Measurements from ENCODE around the gene PSD. TPM values are rescaled to one million over a fixed set of nuclear protein-coding genes. Genes with fewer than 3 reads are reported as not detected.

Gene PSD
- total and polyA plus RNA-seq, 2 donors from 2014 or later, result 1.2 to 2.2 TPM

DNA sequence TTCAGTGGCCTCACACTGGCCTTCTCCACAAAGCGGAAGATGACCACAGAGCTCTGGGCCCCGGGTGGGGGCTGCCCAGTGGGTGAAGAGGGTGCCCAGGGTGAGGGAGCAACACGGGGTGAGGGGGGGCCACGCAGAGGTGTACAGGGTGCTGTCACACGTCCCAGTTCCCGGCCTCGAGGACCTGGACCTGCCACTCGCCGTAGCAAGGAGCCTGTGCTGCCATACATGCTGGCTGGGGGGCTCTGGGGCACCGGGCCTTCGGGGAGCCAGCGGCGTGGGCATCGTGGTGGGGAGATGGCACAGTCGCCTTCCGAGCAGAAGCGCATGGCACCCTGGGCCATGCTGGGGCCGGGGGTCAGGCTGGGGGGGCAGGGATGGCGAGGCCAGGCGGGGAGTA, 1.9 kb downstream of the PSD start:
- intact Hi-C loops (cut with DNase I), result no loop called here

DNA sequence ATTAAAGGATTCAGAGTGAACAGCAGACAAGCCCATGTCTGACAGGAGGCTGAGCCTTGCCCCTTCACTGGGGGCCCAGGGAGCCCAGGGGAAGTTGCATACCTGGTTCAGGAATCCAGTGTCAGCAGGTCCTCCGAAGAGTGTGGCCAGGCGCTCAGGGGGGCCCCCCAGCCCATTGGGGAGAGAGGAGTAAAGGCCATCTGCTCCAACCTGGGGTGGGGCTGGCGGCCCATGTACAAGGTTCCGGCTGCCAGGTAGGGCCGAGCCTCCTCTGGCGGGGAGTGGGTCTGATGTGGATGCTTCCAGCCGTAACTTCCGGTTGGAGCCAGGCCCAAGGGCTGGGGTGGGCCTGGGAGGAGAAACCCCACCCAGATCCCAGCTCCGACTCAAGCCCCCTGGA, 2.3 kb downstream of the PSD start:
- DNase-seq (no peak), FAIRE-seq (no peak)
- H3K9me3 ChIP-seq (ENCODE audit: control insufficient read depth in 2 of 3, insufficient read depth in 1 of 3, low read length in 3 of 3), result no peaks in the 10 kb centered on the region
- H3K9ac ChIP-seq (ENCODE audit: low read length in 3 of 3), result no peak overlapping the region
- H3K4me3 ChIP-seq (ENCODE audit: low read length in 3 of 3), result no peak overlapping the region
- H3K4me1 ChIP-seq (ENCODE audit: control insufficient read depth in 2 of 3, insufficient read depth in 2 of 3, low read depth in 1 of 3, low read length in 3 of 3), result peaks cover 0 to 14% (median 6%) of the 10 kb centered on the region in 3 donors
- no peaks in the 10 kb centered on the region for H3K36me3 ChIP-seq (ENCODE audit: control insufficient read depth in 2 of 3, insufficient read depth in 3 of 3, low read length in 3 of 3)
- TF ChIP-seq, protein P1, sequence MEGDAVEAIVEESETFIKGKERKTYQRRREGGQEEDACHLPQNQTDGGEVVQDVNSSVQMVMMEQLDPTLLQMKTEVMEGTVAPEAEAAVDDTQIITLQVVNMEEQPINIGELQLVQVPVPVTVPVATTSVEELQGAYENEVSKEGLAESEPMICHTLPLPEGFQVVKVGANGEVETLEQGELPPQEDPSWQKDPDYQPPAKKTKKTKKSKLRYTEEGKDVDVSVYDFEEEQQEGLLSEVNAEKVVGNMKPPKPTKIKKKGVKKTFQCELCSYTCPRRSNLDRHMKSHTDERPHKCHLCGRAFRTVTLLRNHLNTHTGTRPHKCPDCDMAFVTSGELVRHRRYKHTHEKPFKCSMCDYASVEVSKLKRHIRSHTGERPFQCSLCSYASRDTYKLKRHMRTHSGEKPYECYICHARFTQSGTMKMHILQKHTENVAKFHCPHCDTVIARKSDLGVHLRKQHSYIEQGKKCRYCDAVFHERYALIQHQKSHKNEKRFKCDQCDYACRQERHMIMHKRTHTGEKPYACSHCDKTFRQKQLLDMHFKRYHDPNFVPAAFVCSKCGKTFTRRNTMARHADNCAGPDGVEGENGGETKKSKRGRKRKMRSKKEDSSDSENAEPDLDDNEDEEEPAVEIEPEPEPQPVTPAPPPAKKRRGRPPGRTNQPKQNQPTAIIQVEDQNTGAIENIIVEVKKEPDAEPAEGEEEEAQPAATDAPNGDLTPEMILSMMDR (IDR thresholded peaks at IDR 0.05; ENCODE audit: borderline replicate concordance, extremely low read depth, insufficient read depth), result no peak
- intact Hi-C loops (cut with DNase I), result no loop called here
- H3K27me3 ChIP-seq (ENCODE audit: control insufficient read depth, insufficient read depth, low read length), result peaks cover 5% of the 10 kb centered on the region
- H3K27ac ChIP-seq (ENCODE audit: low read depth in 2 of 2, low read length in 2 of 2), result no peak overlapping the region

More for the DNA sequence above, 1.9 kb downstream of the PSD start:
- no peak for FAIRE-seq
- Histone ChIP-seq H3K27me3 (ENCODE audit: control insufficient read depth, insufficient read depth, low read length) (peaks cover 3% of the 10 kb centered on the region), H3K4me3 (ENCODE audit: low read length in 3 of 3) (no peak overlapping the region), H3K4me1 (ENCODE audit: control insufficient read depth in 2 of 3, insufficient read depth in 2 of 3, low read depth in 1 of 3, low read length in 3 of 3) (peaks cover 0 to 14% (median 6%) of the 10 kb centered on the region in 3 donors), H3K36me3 (ENCODE audit: control insufficient read depth in 2 of 3, insufficient read depth in 3 of 3, low read length in 3 of 3) (no peaks in the 10 kb centered on the region), H3K27ac (ENCODE audit: low read depth in 2 of 2, low read length in 2 of 2) (no peak overlapping the region), H3K9ac (ENCODE audit: low read length in 3 of 3) (no peak overlapping the region), H3K9me3 (ENCODE audit: control insufficient read depth in 2 of 3, insufficient read depth in 1 of 3, low read length in 3 of 3) (no peaks in the 10 kb centered on the region)
- no peak for DNase-seq
- TF ChIP-seq, protein P1 (IDR thresholded peaks at IDR 0.05; ENCODE audit: borderline replicate concordance, extremely low read depth, insufficient read depth), result no peak

DNA sequence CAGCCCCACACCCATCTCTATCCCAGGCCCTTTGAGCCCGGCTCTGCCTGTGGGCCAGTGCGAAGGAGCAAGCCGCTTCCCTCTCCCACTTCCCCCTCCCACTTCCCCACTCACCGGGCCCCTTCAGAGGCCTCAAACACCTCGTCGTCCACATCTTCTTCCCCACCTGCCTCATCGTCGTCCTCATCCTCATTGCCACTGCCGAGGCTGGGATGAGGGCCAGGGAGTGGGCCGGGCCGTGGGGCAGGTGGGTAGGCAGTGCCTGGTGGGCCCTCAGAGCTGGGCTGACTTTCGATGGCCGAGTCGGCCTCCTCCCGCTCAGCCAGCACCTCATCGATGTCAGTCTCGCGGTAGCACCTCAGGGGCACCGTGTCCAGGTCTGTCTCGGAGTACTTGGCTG, 3.8 kb downstream of the PSD start:
- Histone ChIP-seq H3K9ac (ENCODE audit: low read length in 3 of 3) (no peak overlapping the region), H3K4me1 (ENCODE audit: control insufficient read depth in 2 of 3, insufficient read depth in 2 of 3, low read depth in 1 of 3, low read length in 3 of 3) (peaks cover 0 to 8% (median 1%) of the 10 kb centered on the region in 3 donors), H3K27ac (ENCODE audit: low read depth in 2 of 2, low read length in 2 of 2) (no peak overlapping the region), H3K4me3 (ENCODE audit: low read length in 3 of 3) (no peak overlapping the region), H3K9me3 (ENCODE audit: control insufficient read depth in 2 of 3, insufficient read depth in 1 of 3, low read length in 3 of 3) (no peaks in the 10 kb centered on the region), H3K36me3 (ENCODE audit: control insufficient read depth in 2 of 3, insufficient read depth in 3 of 3, low read length in 3 of 3) (no peaks in the 10 kb centered on the region), H3K27me3 (ENCODE audit: control insufficient read depth, insufficient read depth, low read length) (peaks cover 5% of the 10 kb centered on the region)
- intact Hi-C loops (cut with DNase I), result no loop called here
- DNase-seq, result peak in 1 of 5 donors; percentile 56
- no peak for FAIRE-seq
- TF ChIP-seq, protein P1 (IDR thresholded peaks at IDR 0.05; ENCODE audit: borderline replicate concordance, extremely low read depth, insufficient read depth), result no peak

All from kidney (tissue), 14 donors.